ENCODE results near the gene ADGRD2.

The ADGRD2 gene

GRCh38 chr9:124511891-124512805 is 61.9 kb downstream of the ADGRD2 start:
- DNase-seq, result no peak

GRCh38 chr9:124512806-124513204 is 62.6 kb downstream of the ADGRD2 start:
- no peak for DNase-seq

GRCh38 chr9:124513376-124513994 is 63.2 kb downstream of the ADGRD2 start:
- DNase-seq, result no peak

DNA sequence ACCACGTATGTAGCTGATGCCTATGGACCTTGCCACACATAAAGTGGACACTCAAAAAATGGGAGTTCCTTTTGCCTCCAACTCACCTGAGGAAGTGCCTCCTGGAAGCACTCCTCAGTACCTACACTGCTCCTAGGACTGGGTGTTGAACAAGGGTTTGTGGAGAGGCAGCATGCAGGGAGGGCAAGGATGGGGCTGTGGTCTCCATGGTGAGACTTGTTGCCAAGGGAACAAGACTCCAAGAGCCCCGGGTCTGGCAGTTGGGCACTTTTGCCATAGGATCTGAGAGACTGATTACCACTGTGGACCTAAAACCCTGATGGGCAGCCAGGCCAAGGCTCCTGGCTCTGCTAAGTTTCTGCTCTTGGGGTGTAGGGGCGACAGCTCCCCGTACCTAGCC is 63.9 kb downstream of the ADGRD2 start:
- DNase-seq, result no peak

DNA sequence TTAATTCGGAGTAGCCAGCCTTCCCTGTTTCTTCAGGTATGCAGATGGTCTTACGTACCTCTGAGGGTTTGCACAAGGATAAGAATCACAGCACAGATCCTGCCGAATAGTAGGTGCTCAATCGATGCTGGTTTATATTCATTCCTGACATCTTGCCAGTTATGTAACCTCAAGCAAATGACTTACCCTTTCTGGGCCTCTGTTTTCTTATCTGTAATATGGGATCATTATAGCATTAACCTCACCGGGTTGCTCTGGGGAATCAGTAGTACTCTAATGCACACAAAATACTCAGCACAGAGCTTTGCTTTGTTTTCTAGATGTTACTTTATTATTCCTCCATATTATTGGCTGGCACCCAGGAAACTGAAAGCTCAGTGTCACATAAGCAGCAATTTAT is 64.6 kb downstream of the ADGRD2 start:
- DNase-seq, result no peak

DNA sequence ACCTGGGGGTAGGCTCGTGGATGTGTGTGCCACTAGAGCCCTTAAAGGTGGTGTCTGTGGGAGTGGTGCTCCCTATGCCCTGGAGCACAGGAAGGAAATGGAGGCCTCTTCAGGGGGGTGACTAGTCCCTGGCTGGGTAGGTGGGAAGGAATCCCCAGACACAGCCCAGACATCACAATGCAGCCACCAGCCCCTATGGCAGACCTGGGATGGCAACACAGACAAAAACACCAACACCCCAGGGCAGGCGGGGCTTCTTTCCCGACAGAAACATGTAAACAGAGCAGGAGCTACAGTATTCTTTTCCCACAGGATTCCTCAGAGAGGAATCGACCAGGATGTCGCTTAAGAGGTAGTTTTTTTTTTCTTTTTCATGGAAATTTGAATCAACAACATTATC is 67.3 kb downstream of the ADGRD2 start:
- DNase-seq, result no peak

- no peak for DNase-seq
Observed at GRCh38 chr9:124518116-124518515, 67.9 kb downstream of the ADGRD2 start.

DNA sequence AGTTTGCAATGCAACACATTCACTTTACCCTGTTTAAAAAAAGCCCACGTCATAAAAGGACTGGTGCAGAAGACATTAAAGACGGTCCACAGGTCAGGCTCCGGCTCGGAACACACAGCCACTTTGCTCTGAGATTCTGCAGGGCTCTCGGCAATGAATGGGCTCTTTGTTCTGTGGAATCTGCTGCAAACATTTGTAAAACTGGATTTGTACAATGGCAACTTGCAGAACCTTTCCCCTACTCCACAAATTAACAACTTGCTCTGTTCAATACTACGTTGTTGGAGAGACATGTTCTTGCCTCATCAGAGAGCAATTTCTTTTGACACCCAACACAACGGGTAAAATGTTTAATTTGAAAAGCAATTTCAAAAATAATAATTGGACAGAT is 70.0 kb downstream of the ADGRD2 start:
- DNase-seq, result no peak

GRCh38 chr9:124521142-124521541 is 70.9 kb downstream of the ADGRD2 start:
- no peak for DNase-seq

GRCh38 chr9:124522121-124523098 is 72.2 kb downstream of the ADGRD2 start:
- DNase-seq, result no peak

DNA sequence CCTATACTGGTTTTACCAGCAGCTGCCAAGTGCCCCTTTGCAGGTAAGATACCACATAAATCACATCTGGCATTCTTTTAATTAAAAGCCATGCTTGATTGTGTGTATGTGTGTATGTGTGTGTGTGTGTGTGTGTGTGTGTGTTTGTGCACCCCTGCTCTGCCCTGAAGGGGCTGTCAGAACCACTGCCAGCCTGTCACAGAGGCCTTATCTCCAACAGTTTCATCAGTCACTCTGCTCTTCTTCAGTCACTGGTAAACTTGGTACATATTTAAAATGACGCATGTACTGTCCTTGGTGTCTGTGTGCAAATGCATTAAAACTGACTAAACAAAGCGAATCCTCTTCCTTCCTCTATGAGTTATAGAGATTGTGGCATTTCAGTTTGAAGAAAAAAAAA is 75.9 kb downstream of the ADGRD2 start:
- DNase-seq, result no peak

- DNase-seq, result no peak
Observed at GRCh38 chr9:124527781-124528180, 77.5 kb downstream of the ADGRD2 start.

Data from SIG-M5 (cell line).